ENCODE results near the gene RIMKLA.
A peak's percentile ranks its signal among the peaks of the same experiment; 100 is the strongest.

The RIMKLA gene

GRCh38 chr1:42335809-42336518 is 44.6 kb upstream of the RIMKLA start:
- Histone ChIP-seq H3K4me3 (peak overlapping the region; percentile 100), H3K27ac (peak overlapping the region; percentile 87 to 97)
- DNase-seq (ENCODE audit: low spot score), result no peak
- TF ChIP-seq CTCF (IDR thresholded peaks at IDR 0.05), result no peak

- no peak overlapping the region for H3K4me3 ChIP-seq
- TF ChIP-seq CTCF (IDR thresholded peaks at IDR 0.05), result no peak
- no peak for DNase-seq (ENCODE audit: low spot score)
- no peak overlapping the region for H3K27ac ChIP-seq
These were observed 43.6 kb upstream of the RIMKLA start for GRCh38 chr1:42336978-42337377.

- H3K27ac ChIP-seq, result no peak overlapping the region
- no peak overlapping the region for H3K4me3 ChIP-seq
- DNase-seq (ENCODE audit: low spot score), result no peak
- no peak for TF ChIP-seq CTCF (IDR thresholded peaks at IDR 0.05)
These were observed 40.5 kb upstream of the RIMKLA start for GRCh38 chr1:42340093-42340492.

GRCh38 chr1:42340901-42341300 is 39.7 kb upstream of the RIMKLA start:
- DNase-seq (ENCODE audit: low spot score), result no peak
- Histone ChIP-seq H3K4me3 (no peak overlapping the region), H3K27ac (no peak overlapping the region)
- TF ChIP-seq CTCF (IDR thresholded peaks at IDR 0.05), result no peak

- H3K27ac ChIP-seq, result no peak overlapping the region
- DNase-seq (ENCODE audit: low spot score), result no peak
- TF ChIP-seq CTCF (IDR thresholded peaks at IDR 0.05), result no peak
- H3K4me3 ChIP-seq, result no peak overlapping the region
These were observed 37.5 kb upstream of the RIMKLA start for GRCh38 chr1:42343049-42343448.

- TF ChIP-seq CTCF (IDR thresholded peaks at IDR 0.05), result no peak
- no peak for DNase-seq (ENCODE audit: low spot score)
- no peak overlapping the region for H3K4me3 ChIP-seq
- no peak overlapping the region for H3K27ac ChIP-seq
These were observed 32.1 kb upstream of the RIMKLA start for GRCh38 chr1:42348498-42348897.

GRCh38 chr1:42350086-42350485 is 30.5 kb upstream of the RIMKLA start:
- DNase-seq (ENCODE audit: low spot score), result no peak
- TF ChIP-seq CTCF (IDR thresholded peaks at IDR 0.05), result no peak

More at GRCh38 chr1:42350086-42350485, 30.5 kb upstream of the RIMKLA start:
- no peak overlapping the region for H3K4me3 ChIP-seq
- H3K27ac ChIP-seq, result no peak overlapping the region

Measured in coronary artery (tissue), 2 donors.